Fibroblast of skin of left quadriceps (primary cell): Measurements from ENCODE around the gene FAM229B.
"Not testable (repeated sequence)": the region's sequence is repeated elsewhere in the genome, so short reads cannot be mapped to it uniquely, and the experiment has no call there.

Experiments
- DNase-seq, 2 experiments: peaks; one replicate each; pipeline ENCODE4 v3.0.0-alpha.2; 2013; ENCODE audit warnings: low read depth in 2 of 2

Gene FAM229B

GRCh38 chr6:112087136-112087911 lies at the start of gene FAM229B, which contains the start of gene TUBE1:
TSS of gene FAM229B (plus strand) at chr6:112087591. CDS start at chr6:112099284, 11,693 bp downstream.
TSS of gene TUBE1 (minus strand) at chr6:112087482. CDS start at chr6:112087434, 48 bp downstream.
- peak; percentile 90 for DNase-seq

DNA sequence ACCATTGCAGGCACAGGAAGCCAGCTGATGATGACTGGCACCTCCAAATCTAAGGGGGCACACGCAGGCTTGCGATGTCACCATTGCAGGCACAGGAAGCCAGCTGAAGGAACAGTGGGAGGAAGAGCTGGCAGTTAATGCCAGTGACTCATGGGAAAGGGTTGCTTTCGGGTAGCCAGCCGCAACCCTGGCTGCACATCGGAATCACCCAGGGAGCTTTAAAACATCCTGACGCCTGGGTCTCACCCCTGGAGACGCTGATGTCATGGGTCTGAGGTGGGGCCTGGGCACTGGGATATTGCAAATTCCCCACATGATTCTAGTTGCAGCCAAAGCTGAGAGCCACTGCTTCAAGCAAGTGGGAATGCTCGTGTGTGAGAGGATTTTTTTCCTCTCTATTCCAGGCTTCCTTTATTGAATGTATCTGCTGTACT lies 49.6 kb upstream of the FAM229B start:
- DNase-seq = peak; percentile 75 to 76

DNA sequence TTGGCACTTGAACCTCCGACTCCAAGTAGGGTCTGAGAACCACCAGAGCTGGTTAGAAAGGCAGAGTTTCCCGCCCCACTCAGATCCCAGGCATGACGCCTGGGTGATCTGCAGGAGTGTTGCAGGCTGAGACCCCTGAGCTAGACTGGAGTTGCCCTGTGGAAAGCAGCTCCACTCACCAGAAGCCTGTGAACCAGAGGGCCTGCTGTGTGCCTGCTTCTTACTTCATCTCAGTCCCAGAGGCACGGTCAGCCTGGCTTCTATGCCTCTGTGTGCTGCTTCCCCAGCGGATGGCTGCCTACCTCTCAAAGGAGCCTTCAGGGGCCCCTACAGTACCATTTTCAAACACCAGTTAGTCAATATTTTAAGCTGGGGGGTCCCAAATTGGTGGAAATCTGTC lies 49.1 kb upstream of the FAM229B start:
- no peak for DNase-seq

- no peak for DNase-seq
Measured at GRCh38 chr6:112038756-112039430, 48.5 kb upstream of the FAM229B start.

GRCh38 chr6:112039431-112039770 lies 48.0 kb upstream of the FAM229B start:
- DNase-seq = no peak

DNA sequence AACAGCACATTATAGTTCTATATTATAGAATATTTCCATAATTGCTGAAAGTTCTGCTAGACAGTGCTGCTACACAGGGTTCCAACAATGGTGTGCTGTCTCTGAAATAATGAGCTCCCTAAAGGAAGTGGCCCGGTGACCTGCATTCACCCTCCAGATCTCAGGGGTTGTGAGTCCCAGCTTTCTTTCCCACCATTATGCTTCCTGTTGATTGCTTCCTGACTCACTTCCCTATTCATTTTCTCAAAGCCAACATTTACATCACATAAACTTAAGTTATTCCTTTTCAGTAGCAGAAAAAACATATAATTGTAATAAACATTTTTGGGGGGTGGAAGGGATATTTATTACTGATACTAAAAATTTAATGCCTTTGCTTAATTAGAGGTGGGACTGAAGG lies 46.4 kb upstream of the FAM229B start:
- no peak for DNase-seq

DNA sequence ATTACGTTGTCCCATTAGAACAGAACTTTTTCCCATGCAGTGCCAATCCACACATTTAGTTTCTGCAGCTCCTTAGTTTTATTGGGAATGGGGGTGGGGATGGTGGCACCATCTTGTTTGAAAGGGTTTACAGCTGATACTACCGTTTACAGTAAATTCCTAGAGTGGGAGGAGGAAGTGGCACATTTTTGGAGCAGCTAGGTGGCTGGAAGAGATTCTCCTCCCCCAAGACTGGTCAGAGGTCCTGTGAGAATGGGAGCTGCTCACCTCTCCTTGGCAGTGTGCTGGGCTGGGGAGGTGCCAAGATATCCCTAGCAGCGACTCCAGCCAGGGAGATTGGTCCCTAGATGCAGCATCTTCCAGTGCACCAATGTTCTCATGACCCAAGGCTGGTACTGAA lies 45.9 kb upstream of the FAM229B start:
- no peak for DNase-seq

DNA sequence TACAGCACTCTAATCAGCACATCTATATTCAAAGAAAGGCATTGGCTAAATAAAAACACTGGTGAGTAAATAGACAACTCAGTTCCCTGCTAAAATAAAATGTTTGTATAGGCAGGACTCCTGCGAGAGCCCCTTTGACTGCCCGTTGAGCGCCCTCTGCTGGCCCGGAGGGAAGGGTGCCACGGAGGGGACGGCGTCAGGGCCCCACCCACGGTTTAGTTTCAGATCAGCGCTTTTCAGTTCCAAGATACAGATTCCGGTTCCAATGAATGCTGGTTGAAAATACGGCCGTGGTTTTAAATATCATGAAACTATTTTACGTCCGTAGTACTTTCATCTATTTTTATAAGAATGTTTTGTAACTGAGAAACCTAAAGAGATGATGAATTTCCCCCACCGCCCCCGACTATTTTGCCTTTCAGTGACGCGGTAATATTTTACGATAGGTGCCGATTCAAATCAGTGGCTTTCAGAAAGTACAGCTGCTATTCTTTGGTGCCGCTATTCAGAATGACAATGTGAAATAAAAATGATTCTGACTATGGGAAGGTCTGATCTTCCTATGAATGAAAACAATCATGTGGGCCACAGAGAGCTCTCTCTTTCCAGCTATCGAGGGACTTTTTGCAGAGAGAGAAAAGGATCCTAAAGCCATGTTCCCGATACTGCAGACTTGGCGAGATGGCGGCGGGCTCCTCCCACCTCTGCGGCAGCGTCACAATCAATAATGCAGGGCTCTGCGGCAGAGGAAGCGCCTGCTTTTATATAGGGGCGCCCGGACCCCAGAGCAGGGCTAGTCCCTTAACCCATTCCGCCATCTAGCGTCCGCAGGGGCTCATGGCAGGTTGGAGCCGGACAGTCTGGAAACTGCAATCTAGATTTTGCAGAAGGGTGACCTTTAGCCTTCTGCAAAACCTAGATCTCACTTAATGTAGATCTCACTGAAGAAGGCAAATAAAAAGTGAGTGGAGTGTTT lies 44.1 kb upstream of the FAM229B start:
- DNase-seq = peak; percentile 87

DNA sequence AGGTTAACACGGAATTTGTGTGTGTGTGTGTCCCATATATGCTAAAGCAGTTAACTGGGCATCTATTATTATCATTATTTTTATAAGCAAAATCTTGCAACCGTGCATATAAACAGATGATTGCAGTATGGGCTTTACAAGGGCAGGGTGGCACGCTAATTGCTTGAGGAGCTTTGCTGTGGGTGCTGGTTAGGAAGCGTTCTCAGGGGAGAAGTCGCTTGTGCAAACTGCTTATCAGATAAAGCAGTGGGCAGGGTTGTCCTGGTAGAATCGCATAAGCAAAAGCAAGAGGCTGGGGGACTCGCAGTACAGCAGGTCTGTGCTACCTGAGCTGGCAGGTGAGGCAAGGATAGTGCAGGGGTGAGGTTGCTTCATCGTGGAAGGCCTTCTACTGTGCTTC lies 43.2 kb upstream of the FAM229B start:
- no peak for DNase-seq

DNA sequence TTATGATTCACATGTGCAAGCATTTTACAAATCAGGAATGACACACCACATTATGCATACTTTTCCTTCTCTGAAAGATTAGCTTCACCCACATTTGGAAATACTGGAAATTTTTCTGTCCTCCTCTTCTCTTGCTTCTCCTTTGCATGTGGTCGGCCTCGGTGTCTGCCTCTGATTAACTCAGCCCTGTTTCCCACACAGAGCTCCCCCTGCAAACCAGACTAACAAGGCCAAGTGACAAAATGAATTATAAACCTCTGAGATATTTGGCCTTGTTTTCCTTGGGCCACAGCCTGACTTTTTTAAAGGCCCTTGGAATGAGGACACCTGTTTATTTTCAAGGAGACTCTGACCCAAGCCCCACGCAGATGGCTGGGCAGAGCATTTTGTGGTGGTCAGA lies 42.5 kb upstream of the FAM229B start:
- peak; percentile 96 for DNase-seq

- not testable (repeated sequence) for DNase-seq
Measured at GRCh38 chr6:112047523-112047922, 39.9 kb upstream of the FAM229B start.

GRCh38 chr6:112049026-112049799 lies 38.2 kb upstream of the FAM229B start:
- DNase-seq = no peak

GRCh38 chr6:112049996-112050395 lies 37.4 kb upstream of the FAM229B start:
- DNase-seq = no peak

GRCh38 chr6:112050429-112050828 lies 37.0 kb upstream of the FAM229B start:
- DNase-seq = no peak

DNA sequence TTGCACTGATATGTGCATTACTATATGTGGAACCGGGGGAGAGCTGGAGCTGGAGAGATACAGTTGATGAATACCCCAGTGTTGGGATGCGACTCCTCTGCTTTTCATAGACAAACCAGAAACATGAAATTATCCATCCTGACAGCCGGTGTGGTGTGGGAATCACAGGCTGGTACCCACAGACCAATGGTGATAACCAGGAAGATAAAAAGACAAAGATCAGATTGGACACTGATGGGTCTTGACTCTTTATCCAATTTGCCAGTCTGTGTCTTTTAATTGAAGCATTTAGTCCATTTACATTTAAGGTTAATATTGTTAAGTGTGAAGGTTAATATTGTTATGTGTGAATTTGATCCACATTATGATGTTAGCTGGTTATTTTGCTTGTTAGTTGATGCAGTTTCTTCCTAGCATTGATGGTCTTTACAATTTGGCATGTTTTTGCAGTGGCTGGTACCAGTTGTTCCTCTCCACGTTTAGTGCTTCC lies 36.1 kb upstream of the FAM229B start:
- DNase-seq = not testable (repeated sequence)

GRCh38 chr6:112054001-112054400 lies 33.4 kb upstream of the FAM229B start, which contains the start of gene CCN6:
TSS of gene CCN6 (plus strand) at chr6:112054104. CDS start at chr6:112054358, 254 bp downstream.
- no peak for DNase-seq

GRCh38 chr6:112054555-112055190 lies 32.7 kb upstream of the FAM229B start:
- no peak for DNase-seq

GRCh38 chr6:112058243-112059032 lies 29.0 kb upstream of the FAM229B start:
- no peak for DNase-seq

- DNase-seq = no peak
Measured at GRCh38 chr6:112061605-112062004, 25.8 kb upstream of the FAM229B start.

- no peak for DNase-seq
Measured at GRCh38 chr6:112062966-112063365, 24.4 kb upstream of the FAM229B start.
